Measurements from ENCODE around the gene GINS1.

GRCh38 chr20:25397096-25397495, 10.4 kb upstream of the GINS1 start:
- TF ChIP-seq MAX (IDR thresholded peaks at IDR 0.05; ENCODE audit: low read depth), result no peak
- no peak for TF ChIP-seq MXI1 (IDR thresholded peaks at IDR 0.05; ENCODE audit: low read depth, low read length)
- no peak for TF ChIP-seq TCF12 (IDR thresholded peaks at IDR 0.05)
- TF ChIP-seq CTCF (IDR thresholded peaks at IDR 0.05), result no peak
- TF ChIP-seq NRF1 (IDR thresholded peaks at IDR 0.05; ENCODE audit: low read depth, low read length), result no peak
- TF ChIP-seq ELF1 (IDR thresholded peaks at IDR 0.05), result no peak
